ENCODE results near the gene ZSWIM8.
"Not testable (repeated sequence)": the region's sequence is repeated elsewhere in the genome, so short reads cannot be mapped to it uniquely, and the experiment has no call there.

Gene ZSWIM8

DNA sequence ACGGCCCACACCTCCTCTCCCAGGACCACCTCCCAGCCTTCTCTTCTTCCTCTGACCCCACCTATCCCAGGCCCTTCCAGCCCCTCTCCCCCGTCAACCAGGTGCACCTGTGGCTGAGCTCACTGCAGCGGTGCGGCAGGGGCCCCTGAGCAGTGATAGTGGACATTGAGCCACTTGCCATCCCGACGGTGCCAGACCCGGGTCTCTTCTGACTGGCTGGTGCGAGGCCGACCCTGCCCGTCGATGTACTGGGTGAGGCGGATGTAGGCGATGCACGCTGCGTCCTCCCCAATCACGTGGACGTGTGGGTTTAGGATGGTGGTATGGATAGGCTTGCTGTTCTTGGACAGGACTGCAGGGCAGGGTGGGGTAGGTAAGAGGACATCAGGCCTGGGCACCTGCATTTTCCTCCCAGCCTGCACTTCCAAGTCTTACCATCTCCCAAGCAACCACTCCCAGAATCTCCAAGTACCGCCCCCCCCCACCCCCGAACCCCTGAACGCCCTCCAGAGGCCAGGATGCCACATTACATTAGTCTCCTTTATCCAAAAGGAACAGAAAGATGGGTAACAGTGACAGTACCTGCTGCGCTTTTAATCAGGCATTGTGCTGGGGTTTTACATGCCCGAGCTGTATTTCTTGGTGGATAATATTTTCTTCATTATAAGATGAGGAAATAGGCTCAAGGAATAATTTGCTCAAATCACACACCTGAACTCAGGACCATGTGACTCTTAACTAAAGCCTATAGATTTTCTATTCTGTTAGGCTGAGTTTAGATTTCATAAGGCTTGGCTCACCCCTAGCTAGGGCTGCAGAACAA, 29.7 kb downstream of the ZSWIM8 start:
- DNase-seq = no peak

DNA sequence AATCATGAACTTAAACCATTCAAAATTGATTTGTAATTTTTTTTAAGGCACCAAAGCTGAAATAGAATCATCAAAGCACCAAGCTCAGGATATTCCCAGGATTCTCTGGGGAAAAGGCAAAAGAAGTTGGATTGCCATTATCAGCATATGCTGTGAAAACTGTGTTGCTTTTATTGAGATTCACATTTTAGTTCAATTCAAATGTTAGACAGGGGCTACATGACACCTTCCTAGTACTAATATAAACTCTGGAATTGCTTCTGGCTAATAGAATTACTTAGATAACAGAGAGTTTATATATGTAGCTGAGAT, 30.3 kb downstream of the ZSWIM8 start:
- no peak for DNase-seq

DNA sequence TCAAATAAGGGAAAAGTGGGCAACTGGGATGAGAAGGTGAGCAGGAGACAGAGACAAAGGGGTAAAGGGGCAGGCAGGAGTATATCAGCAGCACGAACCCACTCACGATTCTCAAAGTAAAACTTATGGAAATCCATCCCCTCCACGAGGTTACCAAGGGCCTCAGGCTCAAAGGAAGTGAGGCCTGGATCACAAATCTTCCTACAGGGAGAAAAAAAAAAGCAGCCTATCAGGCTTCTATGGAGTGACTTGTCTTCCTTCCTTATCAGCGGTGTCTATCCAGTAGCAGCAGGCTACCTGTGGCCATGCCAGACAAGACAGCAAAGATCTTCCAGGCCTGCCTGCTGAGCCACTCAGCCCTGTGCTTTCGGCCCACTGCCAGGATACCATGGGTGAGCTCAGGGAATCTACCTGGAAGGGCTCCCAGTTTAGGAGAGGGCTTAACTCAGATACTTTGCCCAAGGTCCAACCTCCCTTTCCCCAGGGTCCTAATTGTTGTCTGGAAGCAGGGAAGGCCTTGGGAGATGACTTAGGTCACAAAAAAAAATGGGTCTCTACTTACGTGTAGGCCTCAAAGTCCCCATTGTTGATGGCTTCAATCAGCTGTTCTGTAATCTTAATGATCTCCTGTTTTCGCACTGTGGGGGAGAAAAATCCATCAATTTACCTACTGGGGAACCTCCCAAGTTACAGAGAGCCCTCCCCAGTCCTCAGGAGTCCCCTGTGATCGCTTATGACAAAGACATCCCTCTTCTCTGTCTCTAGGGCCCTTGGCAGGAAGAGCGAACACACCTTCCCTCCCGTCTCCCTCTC, 31.7 kb downstream of the ZSWIM8 start:
- DNase-seq = no peak

DNA sequence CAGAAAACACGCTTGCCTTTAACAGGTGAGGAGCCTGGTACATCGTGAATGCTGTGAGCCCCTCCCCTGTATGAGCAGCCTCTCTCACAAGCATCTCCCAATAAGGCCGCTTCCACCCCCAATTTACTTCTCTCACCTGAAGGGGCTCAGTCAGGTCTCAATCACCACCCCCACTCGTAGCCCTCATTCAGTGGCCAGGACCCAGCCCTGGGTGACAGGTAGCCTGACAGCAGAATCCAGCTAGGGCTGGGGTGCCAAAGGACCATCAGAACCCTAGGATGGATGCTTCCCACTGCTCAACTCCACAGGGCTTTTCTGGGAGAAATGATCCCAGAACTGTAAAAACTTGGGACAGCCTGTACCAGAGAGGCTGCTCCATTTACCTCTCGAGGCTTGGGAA, 32.4 kb downstream of the ZSWIM8 start:
- no peak for DNase-seq

DNA sequence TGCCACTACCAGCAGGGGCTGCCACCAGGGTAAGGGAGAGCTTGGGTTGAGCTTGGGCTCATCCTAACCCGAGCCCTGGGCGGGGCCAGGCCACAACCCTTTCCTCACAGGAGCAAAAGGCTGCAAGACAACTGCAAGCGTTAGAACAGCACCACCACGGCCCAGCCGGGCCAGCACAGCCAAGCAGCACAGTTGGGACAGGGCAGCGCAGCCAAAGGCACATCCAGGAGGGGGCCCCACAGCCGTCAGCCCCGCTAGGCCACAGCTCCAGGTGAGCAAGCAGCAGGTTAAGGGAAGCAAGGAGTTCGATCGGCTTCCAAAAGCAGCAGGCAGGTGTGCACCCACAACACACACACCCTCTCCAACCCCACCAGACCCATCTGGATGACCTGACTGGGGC, 33.0 kb downstream of the ZSWIM8 start:
- DNase-seq = no peak

DNA sequence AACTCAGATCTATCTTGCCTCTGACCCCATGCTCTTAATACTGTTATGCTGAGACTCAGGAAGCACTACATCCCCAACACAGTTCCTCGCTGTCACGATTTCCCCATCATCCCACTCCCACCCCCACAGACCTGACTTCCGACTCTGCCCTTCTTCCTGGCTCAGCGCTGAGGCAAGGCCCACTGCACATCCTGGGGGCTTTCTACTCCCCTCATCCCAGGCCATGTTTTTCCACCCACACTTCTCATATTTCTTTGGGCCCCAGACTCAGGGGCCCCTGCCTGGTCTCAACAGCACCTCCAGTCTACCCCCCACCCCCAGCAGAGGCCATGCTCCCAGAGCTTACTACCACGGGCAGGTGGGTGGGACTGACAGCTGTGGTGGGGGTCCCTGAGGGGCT, 33.7 kb downstream of the ZSWIM8 start:
- DNase-seq = no peak

DNA sequence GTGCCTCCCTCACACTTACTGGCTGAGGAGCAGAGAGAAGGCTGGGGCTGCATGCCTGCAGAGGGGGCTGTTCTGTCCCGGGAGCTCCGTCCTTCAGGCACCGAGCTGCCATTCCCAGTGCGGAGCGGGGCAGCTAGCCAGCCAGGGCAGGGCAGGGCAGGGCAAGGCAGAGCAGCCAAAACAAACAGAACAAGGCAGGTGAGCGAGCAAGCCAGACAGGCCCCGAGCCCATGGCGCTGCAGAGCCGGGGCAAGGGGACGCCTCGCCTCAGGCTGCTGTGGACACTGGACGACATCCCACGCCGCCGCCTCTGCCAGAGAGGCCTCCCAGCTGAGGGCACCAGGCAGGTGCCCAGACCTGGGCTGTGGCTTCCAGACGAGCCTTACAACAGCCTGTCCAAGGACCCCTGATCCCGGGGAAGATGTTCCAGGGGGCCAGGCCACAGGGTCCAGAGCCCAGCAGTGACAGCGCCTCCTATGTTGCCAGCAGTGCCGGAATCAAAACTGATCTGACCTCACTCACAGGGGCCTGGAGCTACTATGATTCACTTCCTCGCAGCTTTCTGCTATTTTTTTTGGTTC, 34.2 kb downstream of the ZSWIM8 start:
- DNase-seq = no peak

DNA sequence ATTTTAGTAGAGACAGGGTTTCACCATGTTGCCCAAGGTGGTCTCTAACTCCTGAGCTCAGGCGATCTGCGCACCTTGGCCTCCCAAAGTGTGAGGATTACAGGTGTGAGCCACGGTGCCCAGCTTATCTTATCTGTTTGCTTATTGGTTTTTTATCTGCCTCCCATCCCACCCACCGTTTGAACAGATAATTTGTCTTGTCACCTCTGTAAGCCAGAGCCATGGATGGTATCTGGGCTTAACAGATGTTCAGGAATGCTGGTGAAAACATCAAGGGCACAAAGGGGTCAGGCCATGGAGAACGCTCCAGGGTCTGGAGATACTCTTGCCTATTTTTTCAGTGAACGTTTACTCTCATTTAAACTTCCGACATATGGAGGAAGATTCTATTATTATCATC, 38.0 kb downstream of the ZSWIM8 start:
- DNase-seq = no peak

DNA sequence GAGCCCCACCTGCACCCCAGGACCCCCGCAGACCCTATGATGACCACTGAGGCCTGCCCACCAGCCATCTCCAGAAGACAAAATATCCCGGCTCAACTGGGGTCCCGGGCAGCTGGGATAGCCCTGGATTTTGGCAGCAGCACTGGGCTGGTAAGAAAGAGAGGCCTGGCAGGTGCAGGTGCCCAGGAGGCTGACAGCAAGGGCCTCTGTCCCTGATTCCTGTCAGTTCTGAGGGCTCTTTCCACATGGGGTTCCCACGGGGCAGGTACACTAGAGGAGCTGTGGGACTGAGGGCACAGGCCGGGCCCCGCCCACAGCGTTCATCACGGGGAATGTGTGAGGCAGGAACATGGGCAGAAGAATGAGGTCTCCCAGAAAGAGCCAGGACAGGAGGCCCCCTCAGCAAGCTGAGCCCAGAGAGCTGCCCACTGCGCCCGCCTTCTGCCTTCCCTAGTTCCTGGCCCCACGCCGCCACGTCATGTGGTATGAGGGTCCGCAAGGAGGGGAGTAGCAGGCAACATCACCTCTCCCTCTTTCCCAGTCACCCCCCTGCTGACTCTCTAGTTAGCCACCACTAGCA, 38.8 kb downstream of the ZSWIM8 start:
- no peak for DNase-seq

DNA sequence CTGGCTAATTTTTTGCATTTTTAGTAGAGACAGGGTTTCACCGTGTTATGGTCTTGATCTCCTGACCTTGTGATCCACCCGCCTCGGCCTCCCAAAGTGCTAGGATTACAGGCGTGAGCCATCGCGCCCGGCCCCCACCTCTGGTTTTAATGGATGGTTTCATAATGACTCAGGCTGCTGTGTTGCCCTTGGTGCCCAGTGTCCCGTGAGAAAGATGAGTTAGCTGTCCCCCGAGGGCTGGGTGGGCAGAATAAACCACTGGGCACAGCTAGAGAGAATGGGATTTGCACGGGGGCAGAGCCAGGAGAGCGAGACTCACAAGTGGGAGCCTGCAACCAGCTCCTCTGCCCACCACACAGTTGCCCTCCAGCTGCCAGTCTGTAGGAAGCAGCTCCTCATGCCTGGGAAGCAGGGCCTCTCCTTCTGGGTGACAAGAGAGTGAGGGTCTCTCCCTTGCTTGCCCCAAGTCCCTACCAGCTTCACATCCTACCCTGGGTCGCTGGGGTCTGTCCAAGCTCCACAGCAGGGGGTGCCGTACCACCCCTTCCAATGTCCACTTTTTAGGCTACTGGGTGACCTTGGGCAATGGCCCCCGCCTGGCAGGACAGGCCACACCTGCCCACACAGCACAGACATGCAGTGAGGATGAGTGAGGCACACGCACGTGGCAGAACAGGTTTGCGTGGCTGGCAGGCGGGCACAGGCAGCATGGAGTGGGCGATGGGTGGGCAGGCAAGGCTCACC, 42.1 kb downstream of the ZSWIM8 start:
- no peak for DNase-seq

DNA sequence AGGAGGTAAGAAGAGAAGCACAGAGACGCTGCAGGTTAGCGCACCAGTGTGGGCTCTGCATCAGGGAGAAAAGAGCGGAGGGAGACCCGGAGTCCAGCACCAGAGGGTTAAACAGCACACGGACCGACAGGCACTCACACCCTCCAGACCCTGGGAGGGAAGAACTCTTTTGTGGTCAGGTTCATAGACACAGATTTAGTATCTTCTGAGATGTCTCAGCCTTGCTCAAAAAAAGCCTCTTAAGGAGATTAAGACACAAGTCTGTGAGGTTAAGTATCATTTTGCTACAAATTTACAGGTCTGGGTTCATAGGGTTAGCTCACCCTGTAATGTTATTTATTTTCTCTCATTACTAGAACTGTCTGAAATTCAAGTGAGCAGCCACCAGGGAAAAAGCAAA, 42.8 kb downstream of the ZSWIM8 start:
- no peak for DNase-seq

DNA sequence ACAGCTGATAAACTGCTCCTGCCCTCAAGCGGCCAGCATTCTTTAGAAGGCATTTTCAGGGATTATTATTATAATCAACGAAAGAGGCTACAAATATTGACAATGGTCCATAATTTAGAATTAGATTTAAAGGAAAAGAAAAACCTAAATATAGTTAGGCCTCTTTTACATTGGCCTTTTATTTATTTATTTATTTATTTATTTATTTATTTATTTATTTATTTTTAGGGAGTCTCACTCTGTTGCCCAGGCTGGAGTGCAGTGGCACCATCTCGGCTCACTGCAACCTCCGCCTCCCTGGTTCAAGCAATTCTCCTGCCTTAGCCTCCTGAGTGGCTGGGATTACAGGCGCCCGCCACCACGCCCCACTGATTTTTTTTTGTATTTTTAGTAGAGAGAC, 43.7 kb downstream of the ZSWIM8 start:
- DNase-seq = not testable (repeated sequence)

DNA sequence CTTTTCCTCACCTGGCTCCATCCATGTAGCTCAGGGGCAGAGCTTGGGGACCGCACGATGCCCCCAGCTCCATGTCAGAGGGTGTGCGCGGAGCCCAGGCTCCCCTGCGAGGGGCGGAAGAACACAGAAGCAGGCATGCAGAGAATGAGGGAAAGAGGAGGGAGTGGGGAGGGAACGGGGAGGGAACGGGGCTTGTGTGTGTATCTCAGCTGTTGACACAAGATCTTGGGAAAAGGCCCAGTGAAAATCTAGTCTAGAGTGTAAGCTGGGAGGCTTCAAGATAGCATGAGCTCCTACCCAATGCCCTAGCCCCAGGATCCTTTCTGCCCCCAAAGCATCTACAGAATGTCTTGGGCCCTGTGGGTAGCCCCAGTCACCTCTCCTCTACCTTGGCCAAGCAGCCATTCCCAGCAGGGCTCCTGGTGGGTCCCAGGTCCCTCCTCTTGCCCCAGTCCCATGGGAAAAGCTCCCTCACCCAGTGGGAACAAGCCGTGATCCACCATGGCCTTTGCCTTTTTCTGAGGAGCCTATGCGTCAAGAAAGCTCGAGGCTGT, 51.1 kb downstream of the ZSWIM8 start:
- no peak for DNase-seq

DNA sequence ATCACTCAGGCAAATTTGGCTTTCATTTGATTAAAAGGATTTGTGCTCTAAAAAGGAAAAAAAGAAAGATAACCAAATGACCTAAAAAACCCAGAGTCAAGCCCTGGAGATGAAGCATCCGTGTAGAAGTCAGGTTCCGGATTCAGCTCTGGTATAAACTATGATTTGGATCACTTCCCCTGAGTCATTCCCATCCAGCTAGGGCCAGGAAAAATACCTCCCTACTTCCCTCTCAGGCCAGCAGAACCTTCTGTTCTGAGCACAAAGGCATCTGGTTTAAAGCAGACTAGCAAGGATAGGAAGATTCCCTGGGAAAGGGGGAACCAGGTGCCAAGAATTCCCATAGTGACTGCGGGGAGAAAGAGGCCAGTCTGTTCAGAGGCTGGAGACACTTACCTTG, 51.7 kb downstream of the ZSWIM8 start:
- DNase-seq = no peak

DNA sequence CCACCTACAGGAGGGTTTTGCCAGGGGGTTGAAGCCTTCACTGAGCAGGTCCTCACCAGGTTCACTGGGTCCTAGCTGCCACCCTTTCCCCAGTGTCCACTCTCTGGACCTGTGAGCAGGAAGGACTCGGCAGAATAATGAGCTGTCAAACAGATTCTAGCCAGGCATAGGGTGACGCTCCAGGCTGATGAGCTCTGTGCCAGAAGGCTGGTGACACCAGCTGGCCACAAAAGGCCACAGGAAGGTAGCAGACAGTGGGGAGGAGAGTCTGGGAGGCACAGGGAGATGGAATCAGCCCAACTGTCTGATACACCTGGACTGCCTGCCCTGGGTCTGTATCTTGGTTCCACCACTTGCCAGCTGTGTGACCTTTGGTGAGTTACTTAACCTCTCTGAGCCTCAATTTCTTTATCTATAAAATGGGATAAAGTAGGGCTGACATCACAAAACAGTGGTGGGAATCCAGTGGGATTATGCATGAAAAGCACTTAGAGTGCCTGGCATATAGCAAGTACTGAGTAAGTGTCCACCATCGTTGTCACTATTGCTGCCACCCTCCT, 52.7 kb downstream of the ZSWIM8 start:
- no peak for DNase-seq

DNA sequence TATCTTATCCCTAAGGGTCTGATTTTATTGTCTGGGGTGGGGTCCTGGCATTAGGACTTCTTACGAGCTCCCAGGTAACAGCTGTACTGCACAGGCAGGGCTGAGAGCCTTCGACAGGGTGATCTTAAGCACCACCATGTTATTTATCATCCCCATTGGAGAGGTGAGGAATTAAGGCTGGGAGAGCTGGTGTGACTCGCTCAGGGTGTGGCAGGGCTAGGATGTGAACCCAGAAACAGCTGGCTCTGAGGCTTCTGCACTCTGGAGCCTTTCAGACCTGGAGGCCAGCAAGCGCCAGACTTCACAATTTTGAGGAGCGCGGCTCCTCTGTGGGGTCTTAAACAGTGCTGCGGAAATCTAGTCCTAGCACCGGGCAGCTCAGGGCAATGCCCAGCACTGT, 53.4 kb downstream of the ZSWIM8 start:
- no peak for DNase-seq

DNA sequence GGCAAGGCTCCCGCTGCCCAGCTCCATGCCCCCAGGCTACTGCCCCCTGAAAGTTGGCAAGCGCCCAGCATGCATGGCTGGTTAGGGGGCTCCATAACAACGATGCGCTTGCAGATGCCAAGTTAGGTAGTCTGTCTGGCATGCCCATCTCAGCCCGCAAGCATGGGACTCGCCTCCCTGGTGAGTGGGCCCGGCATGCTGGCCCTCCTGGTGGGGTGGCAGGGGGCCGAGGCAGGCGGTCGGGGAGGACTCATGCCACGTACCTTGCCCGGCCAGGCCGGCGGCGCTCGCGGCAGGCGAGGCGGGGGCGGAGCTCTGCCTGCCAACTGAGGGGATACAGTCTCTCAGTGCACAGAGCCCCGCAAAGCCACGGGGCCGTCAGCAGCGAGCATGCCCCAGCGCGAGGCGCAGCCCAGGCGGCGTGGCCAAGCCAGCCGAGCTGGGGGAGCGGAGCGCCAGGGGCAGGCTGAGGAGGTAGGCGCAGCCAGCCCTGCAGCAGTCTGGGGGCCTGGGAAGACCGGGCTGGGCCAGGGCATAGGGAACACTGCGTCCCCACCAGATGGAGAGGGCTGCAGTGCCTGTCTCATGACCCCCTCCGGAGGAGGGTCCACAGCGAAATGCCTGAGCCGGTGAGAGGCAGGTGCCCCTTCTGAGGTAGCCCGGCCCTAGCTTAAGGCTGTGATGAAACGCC, 54.0 kb downstream of the ZSWIM8 start:
- no peak for DNase-seq

DNA sequence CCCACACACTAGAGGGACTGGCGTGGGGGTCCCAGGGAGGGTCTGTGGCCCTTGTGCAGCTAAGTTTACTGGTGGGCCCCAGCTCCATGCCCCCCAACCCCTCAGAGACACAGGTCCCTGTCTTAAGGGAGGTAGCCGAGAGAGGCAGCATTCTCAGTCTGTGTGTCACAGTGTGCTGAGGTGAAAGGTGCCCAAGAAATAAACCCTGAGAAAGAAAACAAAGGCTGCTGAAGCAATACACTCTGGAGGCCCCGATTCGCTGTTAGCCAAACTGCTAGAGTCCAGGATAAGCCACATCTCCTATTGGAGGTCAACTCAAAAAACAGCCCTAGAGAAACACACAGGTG, 54.6 kb downstream of the ZSWIM8 start:
- DNase-seq = no peak

DNA sequence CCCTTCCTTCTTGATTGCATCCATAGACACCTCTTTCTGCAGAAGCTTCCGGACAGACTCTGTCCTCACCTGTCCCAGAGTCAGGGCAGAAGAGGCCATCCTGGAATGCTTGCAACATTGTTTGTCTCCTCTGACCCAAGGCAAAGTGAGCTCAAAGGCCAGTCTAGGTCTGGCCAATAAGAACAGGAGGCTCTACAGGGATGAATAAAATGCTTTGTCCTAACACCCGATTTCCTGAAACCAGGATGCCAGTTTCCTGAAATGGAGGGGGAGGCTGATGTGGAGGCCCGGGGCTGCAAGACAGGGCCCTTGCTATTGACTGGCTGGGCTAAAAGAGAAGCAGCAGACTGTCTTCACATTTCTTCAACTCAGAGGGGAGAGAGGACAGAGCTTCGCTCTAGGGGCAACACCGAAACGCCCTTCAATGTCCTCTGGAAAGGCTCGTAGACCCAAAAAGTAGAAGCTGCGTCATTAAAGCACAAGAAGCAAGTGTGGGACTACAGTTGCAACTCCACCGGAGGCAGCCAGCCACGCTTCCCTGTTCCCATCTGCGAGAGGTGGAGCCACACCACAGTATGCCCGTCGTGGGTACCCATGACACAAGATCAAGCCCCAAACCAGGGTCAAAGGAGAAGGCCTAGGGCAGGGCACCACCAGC, 55.1 kb downstream of the ZSWIM8 start:
- DNase-seq = no peak

DNA sequence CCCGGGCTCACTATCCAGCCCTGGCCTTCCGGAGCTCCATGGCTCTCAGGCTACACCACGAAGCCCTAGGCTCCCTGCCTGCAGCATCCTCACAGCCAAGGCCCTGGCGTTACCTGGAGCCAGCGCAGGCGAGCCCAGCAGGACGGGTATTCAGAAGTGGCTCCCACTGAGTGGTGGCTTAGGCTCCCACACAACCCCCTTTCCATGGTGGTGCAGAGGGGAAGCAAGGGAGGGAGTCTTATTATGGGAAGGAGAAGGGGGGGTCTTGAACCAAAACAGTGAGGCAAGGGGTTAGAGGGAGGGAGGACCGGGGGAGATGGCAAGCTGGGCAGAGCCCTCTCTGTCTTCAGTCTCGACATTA, 55.6 kb downstream of the ZSWIM8 start:
- no peak for DNase-seq

DNA sequence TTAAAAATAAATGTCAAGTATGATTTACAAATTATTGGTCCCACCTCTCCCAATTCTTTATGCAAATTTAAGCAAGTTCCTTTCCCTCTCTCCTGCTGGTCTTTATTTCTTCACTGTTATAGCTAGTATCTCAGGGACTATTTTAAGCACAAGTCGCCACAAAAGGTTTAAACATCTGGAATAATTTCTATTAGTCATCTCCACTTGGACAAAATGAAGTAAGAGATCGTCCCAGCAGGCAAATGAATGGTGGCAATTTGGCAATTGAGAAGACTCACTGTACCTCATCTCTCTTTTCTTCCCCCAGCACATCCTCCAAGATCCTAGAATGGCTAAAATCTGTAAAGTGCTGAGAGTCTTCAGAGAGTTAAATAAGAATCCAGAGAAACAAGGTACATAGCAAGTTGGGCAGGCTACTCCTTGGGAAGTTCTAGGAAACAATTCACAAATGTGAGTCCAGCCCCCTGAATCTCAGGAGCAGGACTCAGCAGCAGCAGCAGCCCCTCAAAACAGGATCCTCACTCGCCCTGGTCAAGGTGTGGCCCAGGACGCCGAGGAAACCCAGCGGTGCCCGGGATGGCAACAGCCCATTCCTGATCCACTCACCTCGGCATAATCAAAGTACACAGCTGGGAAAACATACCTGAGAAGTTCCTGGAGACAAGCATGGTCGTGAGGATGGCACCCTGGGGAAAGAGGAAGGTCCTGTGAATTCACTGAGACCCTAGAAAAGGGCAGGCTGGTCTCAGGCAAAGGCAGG, 56.3 kb downstream of the ZSWIM8 start:
- DNase-seq = no peak
